Epithelial cell of esophagus (primary cell): ENCODE results near the gene SNRNP200.

Experiments
- DNase-seq: peaks from one replicate; pipeline ENCODE4 v3.0.0; 2010; ENCODE audit warnings: low read depth
- H3K4me3 ChIP-seq: 2 replicates; pipeline ENCODE4 v1.5.1; 2011; ENCODE audit warnings: mild to moderate bottlenecking, low read length, control low read depth
- CTCF ChIP-seq: IDR thresholded peaks from 2 replicates; pipeline ENCODE4 v1.5.1; 2011; ENCODE audit warnings: low read depth, mild to moderate bottlenecking, low read length, control low read depth, inconsistent platforms; ENCODE audit not compliant: insufficient read depth; ENCODE audit errors: missing control alignments

The SNRNP200 gene

GRCh38 chr2:96345438-96345837, 40.1 kb upstream of the SNRNP200 start:
- DNase-seq: peak; percentile 24
- peak; percentile 18 for TF ChIP-seq CTCF
- no peak overlapping the region for H3K4me3 ChIP-seq

- TF ChIP-seq CTCF: no peak
- DNase-seq: no peak
- no peak overlapping the region for H3K4me3 ChIP-seq
These were observed 38.7 kb upstream of the SNRNP200 start for GRCh38 chr2:96344011-96344410.

- no peak overlapping the region for H3K4me3 ChIP-seq
- peak; percentile 50 for DNase-seq
- no peak for TF ChIP-seq CTCF
These were observed 36.7 kb upstream of the SNRNP200 start for GRCh38 chr2:96342085-96342484.

GRCh38 chr2:96341641-96342040, 36.3 kb upstream of the SNRNP200 start:
- TF ChIP-seq CTCF: no peak
- DNase-seq: no peak
- H3K4me3 ChIP-seq: no peak overlapping the region

- DNase-seq: no peak
- TF ChIP-seq CTCF: no peak
- no peak overlapping the region for H3K4me3 ChIP-seq
These were observed 35.4 kb upstream of the SNRNP200 start for GRCh38 chr2:96340493-96341414.

- H3K4me3 ChIP-seq: no peak overlapping the region
- no peak for DNase-seq
- no peak for TF ChIP-seq CTCF
These were observed 31.5 kb upstream of the SNRNP200 start for GRCh38 chr2:96336873-96337272.
